CD14-positive monocyte (primary cell): ENCODE measurements around the gene PSMB8. TPM values are rescaled to one million over a fixed set of nuclear protein-coding genes. Genes with fewer than 3 reads are reported as not detected.

Source experiments
- DNase-seq, 3 donors: peaks; one replicate each; pipeline ENCODE4 v3.0.0-alpha.2; 2011 to 2022
- H2AFZ ChIP-seq: 2 replicates; pipeline ENCODE4 v1.6.0; 2012; ENCODE audit warnings: mild to moderate bottlenecking, low read depth, low read length, inconsistent platforms; ENCODE audit not compliant: insufficient read depth, poor library complexity, severe bottlenecking
- H3K27ac ChIP-seq, 2 donors: 1 replicate in 1 of 2; 2 replicates in 1 of 2; pipeline ENCODE4 v1.5.1; 2012 to 2013; ENCODE audit warnings: low read length in 2 of 2, control low read depth in 1 of 2, inconsistent platforms in 1 of 2, low read depth in 1 of 2, mild to moderate bottlenecking in 1 of 2
- H3K27me3 ChIP-seq, 2 donors: one replicate each; pipeline versions ENCODE4 v1.6.0 to v1.6.1; 2011 to 2013; ENCODE audit warnings: low read length in 2 of 2; ENCODE audit not compliant: control insufficient read depth in 2 of 2, insufficient read depth in 2 of 2
- H3K36me3 ChIP-seq, 2 donors: replicated peaks in 1 of 2; 1 replicate in 1 of 2; 2 replicates in 1 of 2; pipeline versions ENCODE4 v1.5.1 to v1.6.1; 2012 to 2013; ENCODE audit warnings: low read length in 2 of 2, control low read depth in 1 of 2, inconsistent platforms in 1 of 2, mild to moderate bottlenecking in 1 of 2; ENCODE audit not compliant: insufficient read depth in 2 of 2, control insufficient read depth in 1 of 2
- H3K4me1 ChIP-seq, 2 donors: 1 replicate in 1 of 2; 2 replicates in 1 of 2; pipeline versions ENCODE4 v1.5.1 to v1.6.1; 2012 to 2013; ENCODE audit warnings: low read length in 2 of 2, control low read depth in 1 of 2, inconsistent platforms in 1 of 2, mild to moderate bottlenecking in 1 of 2, moderate library complexity in 1 of 2; ENCODE audit not compliant: insufficient read depth in 2 of 2, control insufficient read depth in 1 of 2
- H3K4me2 ChIP-seq: replicated peaks from 2 replicates; pipeline ENCODE3; 2012; ENCODE audit warnings: low read length, moderate library complexity, mild to moderate bottlenecking; ENCODE audit not compliant: poor library complexity, severe bottlenecking; ENCODE audit errors: extremely low read depth
- H3K4me3 ChIP-seq, 3 experiments: fragments of 200-600 bp in 1 of 3; sonication (generic) in 1 of 3; replicated peaks in 1 of 3; 1 replicate in 2 of 3; 2 replicates in 1 of 3; pipeline ENCODE4 v1.5.1; 2011 to 2013; ENCODE audit warnings: low read length in 3 of 3, mild to moderate bottlenecking in 3 of 3, control low read depth in 2 of 3, low read depth in 2 of 3, inconsistent platforms in 1 of 3, moderate library complexity in 1 of 3
- H3K79me2 ChIP-seq: 2 replicates; pipeline ENCODE4 v1.6.0; 2012; ENCODE audit warnings: mild to moderate bottlenecking, control low read depth, inconsistent platforms, low read length, moderate library complexity; ENCODE audit not compliant: insufficient read depth
- H3K9ac ChIP-seq: 2 replicates; pipeline ENCODE4 v1.6.0; 2017; ENCODE audit warnings: low read length, mild to moderate bottlenecking; ENCODE audit not compliant: insufficient read depth, poor library complexity, severe bottlenecking
- H3K9me3 ChIP-seq, 2 donors: replicated peaks in 1 of 2; 1 replicate in 1 of 2; 2 replicates in 1 of 2; pipeline versions ENCODE4 v1.5.1 to v1.6.1; 2012 to 2013; ENCODE audit warnings: low read length in 2 of 2, control low read depth in 1 of 2; ENCODE audit not compliant: control insufficient read depth in 1 of 2, insufficient read depth in 1 of 2
- H4K20me1 ChIP-seq: 2 replicates; pipeline ENCODE4 v1.6.0; 2012; ENCODE audit warnings: mild to moderate bottlenecking, low read length, control low read depth, moderate library complexity; ENCODE audit not compliant: insufficient read depth
- H3K27ac Mint-ChIP-seq, 7 donors: one replicate each; pipeline ENCODE4 v1.8.0; 2020; ENCODE audit warnings: mild to moderate bottlenecking in 7 of 7, mixed read lengths in 7 of 7, moderate library complexity in 6 of 7, inconsistent platforms in 2 of 7
- H3K27me3 Mint-ChIP-seq, 3 donors: one replicate each; pipeline ENCODE4 v1.8.0; 2021 to 2022; ENCODE audit warnings: low read depth in 3 of 3, mild to moderate bottlenecking in 3 of 3, mixed read lengths in 3 of 3, moderate library complexity in 3 of 3, inconsistent platforms in 1 of 3
- H3K36me3 Mint-ChIP-seq, 2 donors: one replicate each; pipeline ENCODE4 v1.8.0; 2020; ENCODE audit warnings: mixed read lengths in 2 of 2, inconsistent platforms in 1 of 2, mild to moderate bottlenecking in 1 of 2
- H3K4me1 Mint-ChIP-seq: one replicate; pipeline ENCODE4 v1.8.0; 2020; ENCODE audit warnings: mild to moderate bottlenecking, mixed read lengths
- H3K4me3 Mint-ChIP-seq, 2 donors: one replicate each; pipeline ENCODE4 v1.8.0; 2020; ENCODE audit warnings: mild to moderate bottlenecking in 2 of 2, mixed read lengths in 2 of 2, moderate library complexity in 1 of 2
- H3K9me3 Mint-ChIP-seq, 7 donors: one replicate each; pipeline ENCODE4 v1.8.0; 2020 to 2022; ENCODE audit warnings: mixed read lengths in 7 of 7, mild to moderate bottlenecking in 6 of 7, moderate library complexity in 6 of 7, inconsistent platforms in 2 of 7
- WGBS: methylation state at CpG from one replicate; pipeline ENCODE4 v1.1.5; 2013; ENCODE audit warnings: missing lambda C conversion rate; ENCODE audit not compliant: insufficient coverage; 5-methylcytosine and 5-hydroxymethylcytosine counted together
- intact Hi-C, 2 donors: fragments of 100-400 bp; cut with micrococcal nuclease; formaldehyde crosslinking; loops; one replicate each; pipeline versions ENCODE4 v1.15.0 to v1.15.1; 2023
- polyA plus RNA-seq, 3 donors: library from polyadenylated mRNA; depleted of rRNA in 1 of 3; unstranded in 2 of 3; stranded (reverse) in 1 of 3; fragments of 300-500 nt in 2 of 3; fragments of >200 nt in 1 of 3; fragmentation: Illumina TruSeq in 2 of 3; gene quantifications; 1 replicate in 2 of 3; 2 replicates in 1 of 3; pipeline ENCODE4 v1.2.3, GENCODE V29; 2012 to 2021
- TF ChIP-seq, protein P1 (sequence below): fragments of 200-600 bp; IDR thresholded peaks from one replicate; pipeline ENCODE4 v1.8.0; 2022; ENCODE audit warnings: antibody characterized with exemption, mild to moderate bottlenecking

PSMB8 gene
- polyA plus RNA-seq, 3 donors, result 164 to 534 (median 487) TPM

DNA sequence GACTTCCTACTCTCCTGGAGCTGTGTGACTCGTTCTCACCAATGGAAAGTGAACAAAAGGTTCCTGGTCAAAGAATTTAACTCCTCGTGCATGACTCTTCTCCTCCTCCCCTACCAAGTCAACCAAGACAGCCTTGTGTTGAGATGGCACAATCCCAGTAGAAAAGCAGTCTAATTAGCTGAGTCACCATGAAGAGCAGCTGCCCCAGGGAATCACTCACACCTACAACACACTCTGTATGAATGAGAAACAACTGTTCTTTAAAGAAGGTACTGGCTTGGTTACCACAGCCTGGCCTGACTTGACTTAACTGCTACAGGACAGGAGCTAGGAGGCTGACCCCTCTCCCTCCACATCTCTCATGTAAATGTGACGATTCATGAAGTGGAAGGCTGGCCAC is 24.1 kb downstream of the PSMB8 start:
- TF ChIP-seq, protein P1, sequence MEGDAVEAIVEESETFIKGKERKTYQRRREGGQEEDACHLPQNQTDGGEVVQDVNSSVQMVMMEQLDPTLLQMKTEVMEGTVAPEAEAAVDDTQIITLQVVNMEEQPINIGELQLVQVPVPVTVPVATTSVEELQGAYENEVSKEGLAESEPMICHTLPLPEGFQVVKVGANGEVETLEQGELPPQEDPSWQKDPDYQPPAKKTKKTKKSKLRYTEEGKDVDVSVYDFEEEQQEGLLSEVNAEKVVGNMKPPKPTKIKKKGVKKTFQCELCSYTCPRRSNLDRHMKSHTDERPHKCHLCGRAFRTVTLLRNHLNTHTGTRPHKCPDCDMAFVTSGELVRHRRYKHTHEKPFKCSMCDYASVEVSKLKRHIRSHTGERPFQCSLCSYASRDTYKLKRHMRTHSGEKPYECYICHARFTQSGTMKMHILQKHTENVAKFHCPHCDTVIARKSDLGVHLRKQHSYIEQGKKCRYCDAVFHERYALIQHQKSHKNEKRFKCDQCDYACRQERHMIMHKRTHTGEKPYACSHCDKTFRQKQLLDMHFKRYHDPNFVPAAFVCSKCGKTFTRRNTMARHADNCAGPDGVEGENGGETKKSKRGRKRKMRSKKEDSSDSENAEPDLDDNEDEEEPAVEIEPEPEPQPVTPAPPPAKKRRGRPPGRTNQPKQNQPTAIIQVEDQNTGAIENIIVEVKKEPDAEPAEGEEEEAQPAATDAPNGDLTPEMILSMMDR, result no peak
- 70% methylated on average over 2 of the region's 3 CpGs for WGBS
- H3K9ac ChIP-seq, result no peak overlapping the region
- H2AFZ ChIP-seq, result no peak overlapping the region
- H3K4me2 ChIP-seq, result no peak overlapping the region
- H3K4me3 ChIP-seq, result no peak overlapping the region
- Mint-ChIP-seq H3K9me3 (no peaks in the 10 kb centered on the region), H3K4me3 (no peak overlapping the region), H3K27me3 (no peaks in the 10 kb centered on the region), H3K4me1 (peaks cover 30% of the 10 kb centered on the region), H3K27ac (no peak overlapping the region), H3K36me3 (peaks cover 0 to 7% of the 10 kb centered on the region in 2 donors)
- H3K36me3 ChIP-seq, result no peaks in the 10 kb centered on the region
- no peaks in the 10 kb centered on the region for H3K27me3 ChIP-seq
- intact Hi-C loops, result no loop called here
- H4K20me1 ChIP-seq, result no peaks in the 10 kb centered on the region
- no peaks in the 10 kb centered on the region for H3K79me2 ChIP-seq
- no peak overlapping the region for H3K27ac ChIP-seq
- no peak for DNase-seq
- no peaks in the 10 kb centered on the region for H3K9me3 ChIP-seq
- peaks cover 19 to 23% of the 10 kb centered on the region in 2 donors for H3K4me1 ChIP-seq

- no peak for DNase-seq
- no peak overlapping the region for H3K27ac Mint-ChIP-seq
- H3K27ac ChIP-seq, result no peak overlapping the region
- H3K79me2 ChIP-seq, result no peaks in the 10 kb centered on the region
- H3K36me3 Mint-ChIP-seq, result peaks cover 0 to 16% of the 10 kb centered on the region in 2 donors
- H3K9me3 Mint-ChIP-seq, result no peaks in the 10 kb centered on the region
- H3K27me3 Mint-ChIP-seq, result no peaks in the 10 kb centered on the region
- no peaks in the 10 kb centered on the region for H3K9me3 ChIP-seq
- H3K4me3 Mint-ChIP-seq, result no peak overlapping the region
- intact Hi-C loops, result no loop called here
- H3K9ac ChIP-seq, result no peak overlapping the region
- no peaks in the 10 kb centered on the region for H4K20me1 ChIP-seq
- no peak overlapping the region for H3K4me2 ChIP-seq
- TF ChIP-seq, protein P1, result no peak
- no peaks in the 10 kb centered on the region for H3K27me3 ChIP-seq
- WGBS, result 100% methylated on average over 1 of the region's 2 CpGs
- no peaks in the 10 kb centered on the region for H3K36me3 ChIP-seq
- H3K4me1 ChIP-seq, result peaks cover 19 to 23% of the 10 kb centered on the region in 2 donors
- H2AFZ ChIP-seq, result no peak overlapping the region
- peaks cover 30% of the 10 kb centered on the region for H3K4me1 Mint-ChIP-seq
- no peak overlapping the region for H3K4me3 ChIP-seq
These were observed 25.0 kb downstream of the PSMB8 start for GRCh38 chr6:32818867-32819266.
